NCI-H526 treated with DMSO at 0.1 percent for 48 hours (cell line): Measurements from ENCODE around the gene NENF.
"Not testable (repeated sequence)": the region's sequence is repeated elsewhere in the genome, so short reads cannot be mapped to it uniquely, and the experiment has no call there.

Source experiments
- DNase-seq: peaks from one replicate; lab custom pipeline; 2025; lab: John Stamatoyannopoulos, UW

Gene NENF

DNA sequence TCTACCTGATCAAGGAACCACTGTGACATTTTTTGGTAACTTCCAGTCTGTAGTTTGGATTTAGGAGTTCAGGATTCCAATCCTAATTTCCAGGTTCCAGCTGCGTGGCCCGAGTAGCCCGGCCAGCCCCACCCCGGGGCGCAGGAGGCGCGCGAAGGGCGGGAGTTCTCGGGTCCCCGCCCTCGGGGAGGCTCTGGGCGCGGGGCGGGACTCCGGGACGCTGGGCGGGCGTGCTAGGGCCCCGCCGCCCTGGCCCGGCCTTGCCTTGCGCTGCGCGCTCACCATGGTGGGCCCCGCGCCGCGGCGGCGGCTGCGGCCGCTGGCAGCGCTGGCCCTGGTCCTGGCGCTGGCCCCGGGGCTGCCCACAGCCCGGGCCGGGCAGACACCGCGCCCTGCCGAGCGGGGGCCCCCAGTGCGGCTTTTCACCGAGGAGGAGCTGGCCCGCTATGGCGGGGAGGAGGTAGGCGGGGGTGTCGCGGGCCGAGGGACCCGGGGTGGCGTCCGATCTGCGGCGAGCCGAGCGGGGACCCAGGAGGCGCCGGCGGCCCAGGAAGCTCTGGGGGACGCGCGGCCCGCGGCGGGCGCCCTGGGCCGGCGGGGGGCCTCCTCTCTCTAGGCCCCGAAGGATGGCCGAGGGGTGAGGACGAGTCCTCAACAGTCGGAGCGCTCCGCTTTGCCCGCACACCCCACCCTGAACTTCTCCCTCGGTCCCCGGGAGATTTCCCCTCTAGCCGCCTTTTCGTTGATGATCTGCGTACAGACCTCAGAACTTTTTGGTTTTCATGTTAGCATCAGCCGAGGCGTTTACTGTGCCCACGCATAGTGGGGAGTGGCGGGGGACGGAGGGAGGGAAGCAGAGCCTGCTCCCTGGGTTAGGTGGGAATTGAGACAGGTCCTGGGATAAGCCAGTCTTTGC lies at the start of gene NENF:
TSS of gene NENF (plus strand) at position 260 of the 916 bp plus-strand sequence. CDS start at position 284, 24 bp downstream.
- DNase-seq: peak; percentile 32

GRCh38 chr1:212386029-212386428 lies 46.7 kb upstream of the NENF start:
- no peak for DNase-seq

DNA sequence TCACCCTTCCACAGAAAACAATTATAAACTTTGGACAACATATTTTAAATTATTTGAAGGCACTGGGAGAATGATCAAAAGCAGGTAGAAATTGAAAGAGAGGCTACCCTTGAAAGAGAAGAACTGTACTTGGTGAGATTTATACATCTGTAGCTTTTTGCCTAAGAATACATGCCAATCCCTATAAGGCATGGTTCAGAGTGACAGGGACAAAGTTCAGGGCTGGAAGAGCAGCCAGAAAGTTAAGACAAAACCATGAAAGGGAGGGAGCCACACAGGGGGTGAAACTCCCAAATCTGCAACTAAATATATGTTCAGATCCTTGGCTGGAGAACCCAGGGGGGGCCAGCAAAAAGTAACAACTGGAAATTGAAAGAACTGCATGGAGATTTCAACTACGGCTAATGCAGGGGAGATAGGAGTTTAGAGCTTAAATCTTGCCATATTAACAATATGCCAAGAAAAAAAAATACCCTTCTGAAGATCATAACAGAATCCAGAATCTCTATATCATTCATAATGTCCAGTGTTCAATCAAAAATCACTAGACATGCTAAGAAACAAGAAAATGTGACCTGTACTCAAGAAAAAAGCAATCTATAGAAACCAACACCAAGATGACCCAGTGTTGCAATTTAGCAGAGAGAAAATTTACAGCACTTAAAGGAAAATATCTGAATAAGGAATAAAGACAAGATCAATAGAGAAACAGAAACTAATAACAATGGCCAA lies 43.6 kb upstream of the NENF start:
- no peak for DNase-seq

GRCh38 chr1:212395678-212396437 lies 36.9 kb upstream of the NENF start:
- not testable (repeated sequence) for DNase-seq

DNA sequence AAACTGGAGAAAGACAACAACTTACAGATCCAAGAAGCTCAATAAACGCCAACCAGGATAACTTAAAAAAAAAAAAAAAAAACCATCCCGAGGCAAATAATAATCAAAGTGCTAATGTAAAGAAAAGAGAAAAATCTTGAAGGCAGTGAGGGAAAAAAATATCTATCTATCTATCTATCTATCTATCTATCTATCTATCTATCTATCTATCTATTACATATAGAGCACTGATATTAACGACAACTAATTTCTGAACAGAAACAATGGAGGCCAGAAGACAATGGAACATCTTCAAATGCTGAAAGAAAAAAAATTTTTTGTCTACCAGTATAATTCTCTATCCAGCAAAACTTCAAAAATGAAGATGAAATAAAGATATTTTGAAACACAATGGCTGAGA lies 36.1 kb upstream of the NENF start:
- DNase-seq: no peak

- DNase-seq: no peak
Observed at GRCh38 chr1:212397171-212397570, 35.5 kb upstream of the NENF start.

GRCh38 chr1:212401042-212401441 lies 31.7 kb upstream of the NENF start:
- no peak for DNase-seq

DNA sequence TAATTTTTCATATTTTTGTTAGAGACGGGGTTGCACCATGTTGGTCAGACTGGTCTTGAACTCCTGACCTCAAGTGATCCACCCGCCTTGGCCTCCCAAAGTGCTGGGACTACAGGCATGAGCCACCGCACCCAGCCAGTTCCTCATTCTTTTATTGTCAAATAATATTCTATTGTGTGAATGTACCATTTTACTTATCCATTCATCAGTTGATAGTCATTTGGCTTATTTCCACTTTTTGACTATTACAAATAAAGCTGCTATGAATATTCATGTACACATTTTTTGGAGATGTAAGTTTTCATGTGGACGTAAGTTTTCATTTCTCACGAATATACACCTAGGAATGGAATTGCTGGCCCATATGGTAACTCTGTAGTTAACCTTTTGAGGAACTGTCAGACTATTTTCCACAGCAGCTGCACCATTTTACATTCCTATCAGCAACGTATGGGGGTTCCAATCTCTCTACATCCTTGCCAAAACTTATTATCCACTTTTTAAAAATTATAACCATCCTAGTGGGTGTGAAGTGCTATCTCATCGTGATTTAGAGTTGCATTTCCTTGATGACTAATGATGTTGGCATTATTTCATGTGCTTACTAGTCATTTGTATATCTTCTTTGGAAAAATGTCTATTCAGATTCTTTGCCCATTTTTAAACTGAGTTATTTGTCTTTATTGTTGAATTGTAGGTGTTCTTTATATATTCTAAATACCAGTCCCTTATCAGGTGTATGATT lies 30.7 kb upstream of the NENF start:
- DNase-seq: no peak

GRCh38 chr1:212402666-212403321 lies 29.9 kb upstream of the NENF start:
- no peak for DNase-seq

GRCh38 chr1:212410231-212410820 lies 22.4 kb upstream of the NENF start:
- DNase-seq: no peak

- DNase-seq: no peak
Observed at GRCh38 chr1:212412374-212412773, 20.3 kb upstream of the NENF start.

DNA sequence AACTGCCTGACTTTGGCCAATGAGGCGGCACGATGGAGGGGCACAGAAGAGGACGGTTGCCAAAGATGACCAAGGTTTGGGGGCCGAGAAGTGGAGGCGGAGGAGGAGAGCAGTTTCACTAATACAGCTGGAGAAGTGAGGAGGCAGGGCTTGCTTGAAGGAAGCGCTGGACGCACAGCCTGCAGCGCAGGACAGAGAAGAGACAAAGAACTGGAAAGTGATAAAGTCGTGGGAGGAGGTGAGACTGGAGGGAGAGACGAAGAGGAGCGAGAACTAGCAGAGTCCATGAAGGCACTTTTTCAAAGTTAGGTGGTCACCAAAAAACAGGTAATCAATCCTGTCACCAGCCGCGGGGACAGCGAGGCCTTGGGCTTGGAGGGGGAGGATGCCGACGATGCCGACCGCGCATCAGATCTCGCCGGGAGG lies 18.8 kb upstream of the NENF start:
- no peak for DNase-seq

DNA sequence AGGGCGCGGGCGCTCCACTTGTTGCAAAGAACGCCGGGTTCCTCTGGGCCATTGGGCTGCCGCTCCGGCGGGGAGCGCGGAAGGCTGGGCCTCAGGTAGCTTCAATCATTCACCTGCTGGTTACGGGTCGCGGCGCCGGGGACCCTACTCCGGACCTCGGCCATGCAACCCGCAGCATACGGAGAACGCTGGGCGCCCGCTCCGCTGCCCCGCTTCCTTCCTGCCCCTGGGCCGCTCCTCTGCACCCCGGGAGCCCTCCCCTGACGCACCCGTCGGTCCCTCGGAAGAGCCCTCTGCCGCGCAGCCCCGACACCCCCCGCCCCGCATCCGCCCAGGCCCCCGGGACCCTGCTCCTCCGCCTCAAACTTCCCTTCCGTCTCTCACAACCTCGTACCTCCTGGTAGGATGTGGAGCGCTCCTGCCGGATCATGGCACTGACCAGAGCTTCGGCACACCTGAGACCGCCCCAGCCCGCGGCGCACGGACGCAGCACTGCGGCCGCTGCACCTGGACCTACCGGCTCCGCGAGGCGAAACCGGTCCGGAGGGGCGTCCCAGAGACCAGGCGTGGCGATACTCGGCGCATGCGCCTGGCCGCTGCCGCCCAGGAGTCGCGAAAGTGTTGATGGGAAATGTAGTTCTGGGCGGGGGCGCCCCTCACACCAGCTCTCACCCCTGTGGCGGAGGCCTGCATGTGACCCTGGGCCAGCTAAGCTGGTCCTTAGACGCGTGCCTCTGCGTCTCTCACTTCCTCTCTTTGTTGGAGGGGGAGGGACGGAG lies 18.2 kb upstream of the NENF start, which contains the start of gene PACC1:
TSS of gene PACC1 (minus strand) at position 559 of the 779 bp plus-strand sequence. CDS start at position 430, 129 bp downstream.
- peak; percentile 63 for DNase-seq

DNA sequence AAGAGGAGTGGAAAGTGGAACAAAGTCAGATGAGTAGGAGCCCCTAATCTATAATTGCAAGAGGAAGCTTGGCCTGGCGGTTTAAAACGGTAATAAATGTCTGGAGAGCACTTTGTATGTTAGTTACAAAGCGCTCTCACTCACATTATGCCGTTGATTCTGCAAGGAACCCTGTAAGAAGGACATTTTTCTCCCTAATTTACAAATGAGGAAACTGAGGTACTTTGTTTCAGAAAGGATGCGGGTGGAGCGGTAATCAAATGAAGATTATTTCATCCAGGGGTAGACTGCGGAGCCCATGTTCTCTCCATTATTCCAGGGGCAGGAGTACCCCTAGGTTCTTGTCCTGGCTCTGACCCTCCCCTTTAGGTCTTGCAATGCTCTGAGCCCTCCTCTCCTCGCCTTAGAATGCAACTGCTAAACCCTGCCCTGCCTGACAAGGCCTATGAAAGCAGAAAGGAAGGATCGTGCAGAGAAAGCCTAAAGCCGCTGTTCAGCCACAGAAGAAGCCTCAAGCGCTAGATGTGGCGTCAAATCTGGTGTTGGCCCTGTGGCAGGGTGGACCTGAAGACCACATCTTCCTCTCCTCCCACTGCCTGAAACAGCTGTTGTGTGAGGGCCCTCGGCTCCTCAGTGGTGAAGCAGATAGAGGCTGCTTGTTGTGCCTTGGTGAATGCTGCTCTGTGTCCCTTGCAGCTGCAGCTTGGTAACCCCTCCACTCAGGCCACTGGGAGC lies 17.4 kb upstream of the NENF start:
- no peak for DNase-seq

DNA sequence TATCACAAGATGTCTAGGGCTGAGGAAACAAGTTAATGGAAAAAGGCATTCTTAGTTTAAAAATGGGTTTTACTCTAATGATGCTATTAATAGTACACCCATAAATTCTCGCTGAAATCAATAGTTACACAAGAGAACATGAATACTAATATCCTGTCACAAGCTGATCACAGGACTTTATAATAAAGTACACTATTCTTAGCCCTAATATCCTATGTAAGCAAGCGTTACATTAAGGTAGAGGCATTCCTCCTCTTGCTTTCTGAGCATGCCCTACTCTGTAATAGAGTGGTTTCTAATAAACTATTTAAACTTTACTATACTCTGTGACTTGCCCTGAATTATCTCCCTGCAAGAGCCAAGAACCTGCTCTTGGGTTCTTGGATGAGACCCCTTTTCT lies 11.6 kb upstream of the NENF start:
- DNase-seq: no peak

DNA sequence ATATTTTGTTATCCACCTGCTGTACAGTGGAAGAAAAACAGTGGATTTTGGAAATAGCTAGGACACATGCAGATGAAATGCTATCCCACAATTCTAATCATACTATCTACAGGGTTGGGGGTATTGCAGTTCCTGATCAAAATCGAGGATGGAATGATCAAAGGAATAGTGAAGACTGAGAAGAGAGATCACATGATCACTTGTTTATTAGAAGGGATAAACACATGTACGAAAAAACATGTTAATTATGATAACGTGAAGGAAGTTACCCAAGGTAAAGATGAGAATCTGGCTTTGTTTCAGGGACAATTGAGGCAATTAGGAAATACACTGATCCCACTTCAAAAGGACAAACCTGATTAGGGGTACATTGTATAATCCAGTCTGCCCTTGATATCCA lies 8.8 kb upstream of the NENF start:
- no peak for DNase-seq

DNA sequence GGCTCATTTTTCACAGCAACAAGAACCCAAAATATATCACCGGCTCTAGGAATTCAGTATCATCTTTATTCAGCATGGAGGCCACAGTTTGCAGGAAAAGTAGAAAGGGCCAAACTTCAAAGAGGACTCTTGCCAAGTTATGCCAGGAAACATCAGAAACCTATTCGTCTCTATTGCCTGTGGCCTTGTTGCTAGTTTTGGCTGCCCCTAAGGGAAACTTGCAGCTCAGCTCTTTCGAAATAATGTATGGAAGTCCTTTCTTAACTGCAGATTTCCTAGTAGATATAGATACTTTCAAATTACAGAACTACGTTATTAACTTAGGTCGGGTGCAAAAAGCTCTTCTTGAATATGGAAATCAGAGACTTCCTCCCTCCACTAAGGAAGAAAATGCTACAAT lies 4.2 kb upstream of the NENF start:
- DNase-seq: no peak

GRCh38 chr1:212430416-212430815 lies 2.3 kb upstream of the NENF start:
- no peak for DNase-seq

DNA sequence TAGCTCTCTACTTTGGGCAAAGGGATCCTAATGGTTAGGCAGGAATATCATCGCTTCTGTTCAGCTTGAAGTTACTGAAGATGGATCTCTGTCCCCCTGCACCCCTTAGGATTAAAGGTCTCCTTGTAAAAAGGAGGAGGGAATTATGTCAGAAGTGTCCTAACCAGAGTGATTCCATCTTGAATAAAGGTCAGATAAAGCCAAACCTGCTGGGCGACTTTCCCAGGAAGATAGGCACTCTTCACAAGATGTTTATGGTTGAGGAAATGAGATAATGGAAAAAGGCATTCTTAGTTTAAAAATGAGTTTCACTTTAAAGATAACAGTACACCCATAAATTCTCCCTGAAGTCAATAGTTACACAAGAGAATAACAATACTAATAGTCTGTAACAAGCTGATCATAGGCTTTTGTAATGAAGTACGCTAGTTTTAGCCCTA lies 1.7 kb upstream of the NENF start:
- no peak for DNase-seq
